HG03039 (cell line): ENCODE measurements around the gene PTPN4.

Source experiments
- ATAC-seq: cut with Tn5 transposase; IDR thresholded peaks from one replicate; pipeline ENCODE4 v1.9.1; 2021; ENCODE audit warnings: mild to moderate bottlenecking, moderate library complexity; ENCODE audit not compliant: unreplicated experiment

The PTPN4 gene

GRCh38 chr2:119760237-119760955, 674 bp downstream of the PTPN4 start:
- ATAC-seq, result no peak

GRCh38 chr2:119760956-119761275, 1.2 kb downstream of the PTPN4 start:
- ATAC-seq, result no peak

GRCh38 chr2:119764832-119765231, 5.1 kb downstream of the PTPN4 start:
- no peak for ATAC-seq

DNA sequence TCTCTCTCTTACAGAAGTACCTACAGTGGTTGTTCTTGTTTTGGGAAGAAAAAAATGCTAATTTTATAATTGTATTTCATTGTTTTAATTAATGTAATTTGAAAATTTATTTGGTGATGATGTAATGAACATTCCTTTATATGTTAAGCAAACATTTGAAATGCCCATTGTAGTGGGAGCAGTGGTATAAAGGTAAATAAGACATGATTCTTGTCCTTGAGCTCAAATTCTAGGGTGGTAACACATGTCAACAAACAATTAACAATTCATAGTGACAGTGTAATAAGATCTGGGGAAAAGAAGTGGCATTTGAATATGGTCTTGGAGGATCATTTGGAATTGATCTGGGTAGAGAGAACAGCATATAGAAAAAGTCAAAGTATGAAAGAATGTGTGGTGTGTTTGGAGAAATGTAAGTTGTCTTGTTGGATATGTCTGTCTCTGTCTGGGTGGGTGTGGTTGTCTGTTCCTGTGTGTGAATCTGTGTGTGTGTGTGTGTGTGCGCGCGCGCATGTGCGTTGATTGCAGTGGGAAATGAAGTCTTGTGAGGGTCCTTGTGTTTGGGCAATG, 5.8 kb downstream of the PTPN4 start:
- ATAC-seq, result no peak

GRCh38 chr2:119766944-119767343, 7.2 kb downstream of the PTPN4 start:
- ATAC-seq, result no peak

DNA sequence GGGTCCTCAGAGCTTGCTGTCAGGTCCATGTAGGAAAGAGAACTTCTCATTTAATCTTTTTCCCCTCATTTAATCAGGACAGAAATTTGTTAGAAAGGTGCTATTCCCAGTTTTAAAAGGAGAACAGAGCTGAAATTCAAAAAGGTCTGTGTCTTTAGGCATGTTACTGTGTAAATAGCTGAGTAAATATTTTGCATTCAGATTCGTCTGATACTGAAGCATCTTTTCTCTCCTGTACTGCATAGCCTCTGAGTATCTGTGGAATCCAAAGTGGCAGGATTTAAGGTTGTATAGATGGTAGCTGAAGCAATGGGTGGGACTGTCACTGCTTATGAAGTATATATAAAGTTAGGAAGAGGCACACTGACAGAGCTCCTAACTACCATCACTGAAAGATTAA, 9.0 kb downstream of the PTPN4 start:
- no peak for ATAC-seq

DNA sequence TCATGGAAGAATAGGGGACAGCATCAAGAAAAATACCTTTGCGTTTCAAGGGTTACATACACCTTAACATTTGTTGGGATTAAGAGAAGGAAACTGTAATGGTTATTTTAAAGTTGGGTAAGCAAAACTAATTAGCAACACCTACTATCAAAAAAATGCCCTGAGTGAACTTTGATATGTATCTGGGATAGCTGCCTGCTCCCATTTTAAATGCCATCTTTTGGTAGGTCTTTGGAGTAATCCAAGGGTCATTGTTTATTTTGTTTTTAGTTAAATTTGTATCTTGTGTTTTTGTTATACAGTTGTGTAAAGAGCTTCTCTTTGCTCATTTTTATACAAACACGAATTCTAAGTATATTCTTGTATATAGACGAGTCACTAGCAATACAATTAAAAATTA, 9.9 kb downstream of the PTPN4 start:
- no peak for ATAC-seq

DNA sequence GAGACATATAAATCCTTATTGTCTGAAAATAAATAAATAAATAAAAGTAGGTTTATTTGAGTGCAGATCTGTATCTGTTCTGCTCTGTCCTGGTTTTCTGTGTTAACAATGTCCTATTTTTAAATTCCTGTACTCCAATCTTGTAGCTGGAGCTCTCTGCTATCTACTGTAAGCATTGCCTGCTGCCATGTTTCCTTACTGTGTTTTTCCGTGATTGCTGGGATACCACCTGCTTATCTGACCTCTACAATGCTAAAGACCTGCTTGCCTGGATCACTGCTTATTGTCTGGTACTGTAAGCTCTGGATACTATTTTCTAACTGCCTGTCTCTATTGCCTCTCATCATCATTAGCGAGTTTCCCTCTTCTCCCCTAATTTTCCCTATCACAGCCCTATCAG, 11.6 kb downstream of the PTPN4 start:
- ATAC-seq, result no peak

GRCh38 chr2:119772128-119772527, 12.4 kb downstream of the PTPN4 start:
- ATAC-seq, result no peak

GRCh38 chr2:119772767-119773166, 13.0 kb downstream of the PTPN4 start:
- ATAC-seq, result no peak

GRCh38 chr2:119774026-119774425, 14.3 kb downstream of the PTPN4 start:
- no peak for ATAC-seq

- ATAC-seq, result no peak
Measured at GRCh38 chr2:119775102-119775501, 15.4 kb downstream of the PTPN4 start.

DNA sequence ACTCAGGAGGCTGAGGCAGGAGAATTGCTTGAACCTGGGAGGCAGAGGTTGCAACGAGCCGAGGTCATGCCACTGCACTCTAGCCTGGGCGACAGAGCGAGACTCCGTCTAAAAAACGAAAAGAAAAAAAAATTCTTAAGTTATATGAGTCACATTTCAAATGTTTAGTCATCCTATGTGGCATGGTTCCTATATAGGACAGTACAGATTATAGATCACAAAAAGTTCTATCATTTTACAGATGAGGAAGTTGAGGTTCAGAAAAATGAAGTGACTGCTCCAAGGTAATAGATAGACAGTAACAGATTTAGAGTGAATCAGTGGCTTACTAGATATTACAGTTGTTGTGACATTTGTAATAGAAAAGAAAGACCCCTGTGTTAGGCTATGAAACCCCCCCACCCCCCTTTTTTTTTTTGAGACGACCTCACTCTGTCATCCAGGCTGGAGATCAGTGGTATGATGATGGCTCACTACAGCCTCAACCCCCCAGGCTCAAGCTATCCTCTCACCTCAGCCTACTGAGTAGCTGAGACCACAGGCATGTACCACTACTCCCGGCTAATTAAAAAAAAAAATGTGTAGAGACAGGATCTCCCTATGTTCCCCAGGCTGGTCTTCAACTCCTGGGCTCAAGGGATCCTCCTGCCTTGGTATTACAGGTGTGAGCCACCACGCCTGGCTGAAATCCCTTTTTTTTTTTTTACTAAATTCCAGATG, 22.7 kb downstream of the PTPN4 start:
- no peak for ATAC-seq

GRCh38 chr2:119784876-119785275, 25.2 kb downstream of the PTPN4 start:
- no peak for ATAC-seq

GRCh38 chr2:119786295-119786694, 26.6 kb downstream of the PTPN4 start:
- ATAC-seq, result no peak

- no peak for ATAC-seq
Measured at GRCh38 chr2:119788752-119789151, 29.0 kb downstream of the PTPN4 start.

DNA sequence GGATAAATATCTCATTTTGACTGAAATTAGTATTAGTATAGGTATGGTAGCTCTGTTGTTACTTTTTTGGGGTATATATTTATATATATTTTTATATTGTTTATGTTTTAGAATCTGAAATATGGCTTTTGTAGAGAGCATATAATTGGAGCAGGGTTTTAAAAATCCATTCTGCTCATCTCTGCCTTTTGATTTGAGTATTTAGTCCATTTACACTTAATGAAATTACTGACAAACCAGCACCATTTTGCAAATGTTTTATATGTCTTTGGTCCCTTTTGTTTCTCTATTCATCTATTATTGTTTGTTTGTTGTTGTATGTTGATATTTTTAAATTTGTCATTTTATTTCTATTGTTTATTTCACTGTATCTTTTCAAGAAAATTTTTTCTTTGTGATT, 30.7 kb downstream of the PTPN4 start:
- no peak for ATAC-seq

DNA sequence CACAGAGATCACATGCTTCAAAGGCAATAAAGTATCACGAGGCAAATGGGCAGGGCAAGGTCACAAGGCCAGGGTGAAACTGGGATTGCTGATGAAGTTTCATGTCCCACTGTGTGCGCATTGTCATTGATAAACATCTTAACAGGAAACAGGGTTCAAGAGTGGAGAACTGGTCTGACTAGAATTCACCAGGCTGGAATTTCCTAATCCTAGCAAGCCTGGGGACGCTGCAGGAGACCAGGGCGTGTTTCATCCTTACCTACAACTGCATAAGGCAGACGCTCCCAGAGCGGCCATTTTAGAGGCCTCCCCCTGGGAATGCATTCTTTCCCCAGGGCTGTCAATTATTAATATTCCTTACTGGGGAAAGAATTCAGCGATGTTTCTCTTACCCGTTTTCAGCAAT, 33.2 kb downstream of the PTPN4 start:
- no peak for ATAC-seq

GRCh38 chr2:119794237-119794636, 34.5 kb downstream of the PTPN4 start:
- no peak for ATAC-seq

DNA sequence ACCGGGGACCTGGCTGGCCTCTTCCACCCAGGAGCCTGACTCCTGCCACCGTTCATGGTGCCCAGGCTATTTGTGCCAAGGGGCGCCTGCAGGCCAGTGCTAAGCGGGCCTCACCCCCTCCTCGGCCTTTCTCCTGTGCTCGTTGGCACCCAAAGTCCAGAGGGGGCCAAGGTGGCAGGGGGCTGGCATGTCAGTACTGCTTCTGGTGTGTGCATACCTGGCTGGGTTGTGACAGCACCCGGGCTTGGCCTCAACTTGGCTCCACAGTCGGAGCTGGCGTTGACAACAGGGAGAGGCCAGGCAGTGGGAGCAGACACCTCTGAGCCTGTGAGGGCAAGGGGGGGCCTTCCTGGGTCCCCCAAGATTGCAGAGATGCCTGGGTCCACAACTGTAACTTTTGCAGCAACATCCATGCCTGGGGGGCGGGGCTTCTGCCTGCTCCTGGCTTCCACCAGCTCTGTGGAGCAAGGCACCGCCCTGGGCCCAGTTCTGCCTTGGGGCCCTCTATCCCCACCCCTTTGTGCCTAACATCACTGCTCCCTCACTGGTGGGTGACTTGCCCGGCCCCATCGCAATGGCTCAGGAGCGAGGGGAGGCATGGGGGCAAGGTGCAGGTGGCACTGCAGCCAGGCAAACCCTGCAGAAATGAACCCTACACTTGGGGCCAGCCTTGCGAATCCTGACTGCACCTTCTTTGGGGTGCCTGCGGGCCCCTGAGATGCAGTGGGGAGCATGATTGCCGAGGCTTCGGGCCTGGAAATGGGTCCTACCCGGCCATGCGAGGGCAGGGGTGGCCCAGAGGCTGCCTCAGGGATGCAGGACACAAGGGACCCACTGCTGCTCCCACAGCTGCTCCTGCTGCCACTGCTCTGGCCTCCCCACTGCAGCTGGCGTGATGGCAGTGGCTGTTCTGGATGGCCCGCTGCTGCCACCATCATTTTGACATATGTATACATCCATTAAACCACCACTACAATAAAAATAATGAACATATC, 35.9 kb downstream of the PTPN4 start:
- no peak for ATAC-seq

DNA sequence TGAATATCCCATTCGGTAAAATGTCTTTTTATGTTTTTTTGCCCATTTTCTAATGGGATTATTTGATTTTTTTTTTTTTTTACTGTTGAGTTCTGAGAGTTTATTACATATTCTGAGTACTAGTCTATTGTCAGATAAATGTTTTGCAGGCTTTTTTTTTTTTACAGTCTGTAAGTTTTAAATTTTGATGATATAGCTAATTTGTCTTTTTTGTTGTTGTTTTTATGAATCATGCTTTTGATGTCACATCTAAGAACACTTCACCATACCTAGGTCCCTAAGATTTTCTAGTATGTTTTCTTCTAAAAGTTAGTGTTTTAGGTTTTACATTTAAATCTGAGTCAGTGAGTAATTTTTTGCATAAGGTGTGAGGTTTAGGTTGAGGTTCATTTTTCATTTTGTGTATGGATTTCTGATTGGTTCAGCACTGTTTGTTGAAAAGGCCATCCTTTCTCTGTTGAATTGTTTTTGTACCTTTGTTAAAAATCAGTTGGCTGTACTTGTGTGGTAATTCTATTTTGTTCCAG, 40.7 kb downstream of the PTPN4 start:
- no peak for ATAC-seq
